NCI-H748 (cell line): Measurements from ENCODE around the gene SYT14.
"Not testable (repeated sequence)": the region's sequence is repeated elsewhere in the genome, so short reads cannot be mapped to it uniquely, and the experiment has no call there.

Experiments used
- DNase-seq: peaks from one replicate; lab custom pipeline; 2025; ENCODE audit not compliant: unreplicated experiment; lab: John Stamatoyannopoulos, UW

Gene SYT14

DNA sequence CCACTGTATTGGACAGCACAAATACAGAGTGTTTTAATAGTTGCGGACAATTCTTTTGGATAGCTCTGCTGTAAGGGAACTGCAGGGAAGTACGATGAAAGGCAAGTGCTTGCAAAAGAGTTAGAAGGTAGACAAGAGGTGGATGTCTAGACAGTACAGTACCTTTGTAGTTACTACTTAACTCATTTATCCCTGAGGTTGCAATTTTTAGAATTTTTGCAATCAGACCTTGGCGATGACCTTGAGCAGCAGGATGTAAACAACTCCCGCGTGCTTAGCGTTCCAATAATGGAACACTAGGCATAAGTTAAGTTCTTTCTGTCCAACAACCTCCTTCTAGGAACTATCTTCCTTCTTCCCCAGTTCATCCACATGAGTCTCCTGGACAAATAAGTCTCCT is 1.9 kb upstream of the SYT14 start:
- no peak for DNase-seq

DNA sequence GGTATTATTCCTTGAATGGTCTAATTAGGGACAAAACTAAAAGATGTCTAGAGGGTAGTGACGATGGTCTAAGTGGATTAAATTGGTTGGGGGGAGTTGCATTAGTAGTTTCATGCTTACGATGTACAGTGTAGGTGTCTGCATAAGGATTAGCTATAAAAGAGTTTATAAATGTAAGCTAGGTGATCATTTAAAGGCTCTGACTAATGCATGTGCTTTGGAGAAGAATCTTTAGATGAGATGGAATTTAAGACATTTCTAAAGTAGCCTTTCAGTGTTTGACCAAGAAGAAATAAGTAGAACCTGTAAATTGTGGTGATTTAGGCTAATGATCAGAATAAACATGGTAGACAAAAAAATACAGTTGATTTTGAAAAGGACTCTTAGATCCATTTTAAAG is 7.4 kb downstream of the SYT14 start:
- DNase-seq: no peak

DNA sequence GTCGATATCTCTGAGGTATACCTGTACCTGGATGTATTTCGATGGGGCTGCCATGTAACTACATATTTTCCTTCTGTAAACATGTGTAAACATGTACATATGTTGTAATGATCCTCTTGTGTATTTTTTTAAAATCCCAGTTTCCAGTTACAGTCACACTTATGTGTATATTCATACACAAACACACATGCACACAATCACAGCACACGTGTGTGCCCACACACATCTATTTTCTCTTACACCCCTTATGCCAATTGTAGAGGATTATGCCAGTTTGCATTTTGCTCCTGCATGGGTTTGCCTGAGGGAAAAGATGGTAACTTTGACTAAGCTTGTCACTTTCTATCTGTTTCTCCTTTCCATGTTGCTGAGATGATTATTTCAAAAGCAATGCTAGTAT is 10.1 kb downstream of the SYT14 start:
- no peak for DNase-seq

DNA sequence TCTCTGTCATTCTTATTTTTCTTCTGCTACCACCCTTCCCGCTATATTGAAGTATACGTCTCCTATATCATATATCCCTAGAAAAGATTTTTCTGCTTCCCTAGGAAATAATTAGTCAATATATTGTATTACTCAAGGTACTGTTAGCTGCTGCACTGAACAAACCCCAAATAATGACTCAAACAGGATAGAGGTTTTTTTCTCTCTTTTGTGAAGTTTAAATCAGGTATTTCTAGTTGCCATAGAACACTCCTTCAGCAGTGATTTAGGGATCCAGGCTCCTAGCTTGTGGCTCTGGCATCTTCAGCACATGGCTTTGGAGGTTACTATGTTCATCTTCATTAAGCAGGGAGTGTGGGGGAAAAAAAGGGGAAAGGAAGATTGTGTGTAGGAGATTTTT is 18.1 kb downstream of the SYT14 start:
- no peak for DNase-seq

DNA sequence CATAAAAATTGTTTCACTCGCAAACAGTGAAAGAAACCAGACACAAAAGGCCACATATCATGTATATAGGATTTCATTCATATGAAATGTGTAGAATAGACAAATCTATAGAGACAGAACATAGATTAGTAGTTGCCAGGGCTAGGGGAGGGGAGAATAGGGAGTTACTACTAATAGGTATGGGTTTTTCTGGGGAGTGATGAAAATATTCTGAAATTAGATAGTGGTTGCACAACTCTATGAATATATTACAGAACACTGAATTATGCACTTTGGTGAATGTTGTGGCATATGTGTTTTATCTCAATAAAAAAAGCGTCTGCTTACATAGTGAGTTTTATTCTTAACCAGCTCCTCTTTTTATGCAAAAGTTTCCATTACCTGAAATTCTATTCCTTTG is 21.6 kb downstream of the SYT14 start:
- DNase-seq: no peak

DNA sequence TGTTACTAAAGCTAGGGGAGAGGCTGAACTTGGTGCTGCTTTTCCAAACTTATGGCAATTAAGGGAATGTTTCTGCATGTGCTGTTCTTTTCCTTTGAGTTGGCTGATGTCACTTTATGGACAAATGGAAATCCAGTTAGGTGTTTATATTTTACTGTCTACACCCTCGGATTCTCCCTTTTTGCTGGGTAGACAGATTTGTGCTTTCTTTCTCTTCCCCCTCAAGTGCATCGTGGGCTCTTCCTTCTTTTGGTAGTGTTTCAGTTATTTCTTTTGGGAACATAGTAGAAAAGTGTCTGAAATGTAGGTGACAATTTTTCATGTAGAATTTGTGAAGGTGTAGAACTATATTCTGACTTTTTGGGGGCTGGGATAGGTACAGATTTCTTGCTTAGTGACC is 22.9 kb downstream of the SYT14 start:
- no peak for DNase-seq

DNA sequence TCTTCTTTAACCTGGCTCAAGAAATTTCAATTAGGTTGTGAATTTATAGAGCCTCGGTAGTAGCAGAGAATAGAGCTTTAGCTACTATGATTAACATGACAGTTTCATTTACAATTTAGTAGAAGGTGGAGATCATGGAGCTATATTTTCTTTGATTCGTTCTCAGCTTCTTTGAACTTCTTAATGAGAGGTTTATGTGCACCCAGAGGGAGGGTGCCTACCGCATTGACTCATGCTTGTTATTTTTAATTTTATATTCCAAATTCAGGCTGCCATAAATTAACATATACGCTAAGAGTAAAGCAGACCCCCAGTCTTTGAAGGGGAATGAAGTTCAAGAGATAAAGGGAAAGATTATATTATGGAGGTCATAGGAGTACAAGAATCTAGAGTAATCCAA is 24.4 kb downstream of the SYT14 start:
- DNase-seq: no peak

DNA sequence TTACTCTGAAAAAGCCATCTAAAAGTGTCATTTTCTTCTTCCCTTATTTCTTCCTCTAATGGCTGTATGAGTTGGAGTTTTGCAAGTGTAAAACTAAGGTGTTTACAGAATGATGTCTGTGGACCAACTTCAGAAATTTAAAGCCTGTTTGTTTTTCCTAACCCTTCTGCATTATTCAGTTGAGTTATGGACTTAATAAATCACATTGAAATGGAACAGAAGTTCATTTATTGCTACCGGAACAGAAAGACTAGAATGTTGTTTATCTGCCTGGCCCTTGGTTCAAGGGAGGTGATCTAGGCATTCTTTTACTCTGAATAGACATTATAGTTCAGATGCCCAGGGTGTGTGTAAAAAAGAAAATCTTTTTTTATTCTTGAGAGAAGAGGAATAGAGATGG is 24.8 kb downstream of the SYT14 start:
- no peak for DNase-seq

DNA sequence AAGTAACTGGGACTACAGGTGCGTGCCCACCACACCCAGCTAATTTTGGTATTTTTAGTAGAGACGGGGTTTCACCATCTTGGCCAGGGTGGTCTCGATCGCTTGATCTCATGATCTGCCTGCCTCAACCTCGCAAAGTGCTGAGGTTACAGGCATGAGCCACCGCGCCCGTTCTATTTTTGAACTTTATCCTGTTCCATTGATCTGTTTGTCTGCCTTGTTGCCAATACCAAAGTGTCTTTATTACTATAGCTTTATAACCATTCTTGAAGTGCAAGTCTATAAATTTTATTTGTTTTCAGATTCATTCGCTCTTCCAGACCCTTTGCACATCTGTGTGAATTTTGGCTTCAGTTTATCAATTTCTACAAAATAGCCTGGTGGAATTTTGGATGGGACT is 28.0 kb downstream of the SYT14 start:
- DNase-seq: no peak

DNA sequence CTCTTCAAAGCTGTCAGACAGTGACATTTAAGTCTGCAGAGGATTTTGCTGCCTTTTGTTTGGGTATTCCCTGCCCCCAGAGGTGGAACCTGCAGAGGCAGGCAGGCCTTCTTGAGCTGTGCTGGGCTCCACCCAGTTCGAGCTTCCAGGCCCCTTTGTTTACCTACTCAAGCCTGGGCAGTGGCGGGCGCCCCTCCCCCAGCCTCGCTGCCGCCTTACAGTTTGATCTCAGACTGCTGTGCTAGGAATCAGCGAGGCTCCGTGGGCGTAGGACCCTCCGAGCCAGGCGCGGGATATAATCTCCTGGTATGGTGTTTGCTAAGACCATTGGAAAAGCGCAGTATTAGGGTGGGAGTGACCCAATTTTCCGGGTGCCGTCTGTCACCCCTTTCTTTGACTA is 40.7 kb downstream of the SYT14 start:
- not testable (repeated sequence) for DNase-seq

DNA sequence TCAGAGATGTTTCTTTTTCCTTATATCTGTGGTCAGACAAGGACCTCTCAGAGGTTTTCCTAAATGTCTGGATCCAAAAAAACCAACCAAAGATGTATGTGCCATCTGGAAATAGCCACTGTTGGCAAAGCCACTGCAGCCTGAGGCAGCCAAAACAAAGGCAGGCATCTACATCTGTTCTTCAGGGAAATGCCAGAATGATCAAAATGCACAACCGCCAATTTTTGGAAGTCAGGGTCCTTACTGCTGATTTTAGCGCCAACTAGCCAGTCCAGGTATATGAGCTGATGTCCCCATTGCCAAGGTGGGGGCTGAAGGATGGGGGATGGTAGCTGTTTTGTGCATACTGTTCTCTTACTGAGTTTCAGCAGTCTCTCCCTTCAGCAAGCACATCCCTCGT is 45.9 kb downstream of the SYT14 start:
- no peak for DNase-seq

DNA sequence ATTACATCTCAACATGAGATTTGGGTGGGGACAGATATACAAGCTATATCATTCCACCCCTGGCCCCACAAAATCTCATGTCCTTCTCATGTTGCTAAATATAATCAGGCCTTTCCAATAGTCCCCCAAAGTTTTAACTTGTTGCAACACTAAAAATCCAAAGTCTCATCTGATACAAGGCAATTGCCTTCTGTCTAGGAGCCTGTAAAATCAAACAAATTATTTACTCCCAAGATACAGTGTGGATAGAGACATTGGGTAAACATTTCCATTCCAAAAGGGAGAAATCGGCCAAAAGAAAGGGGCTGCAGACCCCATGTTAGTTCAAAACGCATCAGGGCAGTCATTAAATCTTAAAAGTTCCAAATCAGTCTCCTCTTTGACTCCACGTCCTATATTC is 47.0 kb downstream of the SYT14 start:
- DNase-seq: no peak

DNA sequence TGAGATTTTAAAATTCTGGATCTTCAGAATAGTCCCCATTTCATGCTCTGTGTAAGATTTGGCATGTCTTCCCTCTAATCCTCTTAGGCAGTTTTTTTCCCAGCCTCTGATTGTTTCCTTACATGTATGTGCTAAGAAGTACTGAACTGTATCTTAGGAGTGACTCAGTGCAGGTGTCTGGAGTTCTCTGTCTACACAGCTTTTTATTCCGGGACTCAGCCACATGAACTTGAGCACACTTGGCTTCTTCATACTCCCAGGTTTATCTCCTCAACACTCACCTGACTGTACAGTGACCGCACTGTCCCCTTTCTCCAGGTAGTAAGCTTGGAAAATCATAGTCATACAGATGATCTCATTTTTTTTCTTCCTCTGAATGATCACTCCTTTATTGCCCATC is 50.7 kb downstream of the SYT14 start:
- DNase-seq: no peak

DNA sequence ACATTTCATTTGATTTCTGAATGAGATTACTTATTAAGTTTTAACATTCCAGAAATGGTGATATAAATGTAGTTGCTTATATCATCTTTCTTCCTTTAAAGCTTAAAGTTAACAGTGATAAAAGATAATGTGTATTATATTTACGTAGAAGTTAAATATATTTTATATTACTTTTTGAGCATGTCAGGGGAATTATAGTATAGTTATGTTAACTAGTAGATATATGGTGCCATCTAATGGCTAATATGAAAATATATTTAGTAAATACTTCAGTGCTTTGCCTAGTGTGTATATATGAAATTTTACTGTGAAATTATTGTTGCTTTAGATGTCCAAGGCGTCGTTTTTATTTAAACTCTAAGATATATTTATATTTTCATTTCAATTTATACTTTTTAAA is 51.5 kb downstream of the SYT14 start:
- peak; percentile 4 for DNase-seq

DNA sequence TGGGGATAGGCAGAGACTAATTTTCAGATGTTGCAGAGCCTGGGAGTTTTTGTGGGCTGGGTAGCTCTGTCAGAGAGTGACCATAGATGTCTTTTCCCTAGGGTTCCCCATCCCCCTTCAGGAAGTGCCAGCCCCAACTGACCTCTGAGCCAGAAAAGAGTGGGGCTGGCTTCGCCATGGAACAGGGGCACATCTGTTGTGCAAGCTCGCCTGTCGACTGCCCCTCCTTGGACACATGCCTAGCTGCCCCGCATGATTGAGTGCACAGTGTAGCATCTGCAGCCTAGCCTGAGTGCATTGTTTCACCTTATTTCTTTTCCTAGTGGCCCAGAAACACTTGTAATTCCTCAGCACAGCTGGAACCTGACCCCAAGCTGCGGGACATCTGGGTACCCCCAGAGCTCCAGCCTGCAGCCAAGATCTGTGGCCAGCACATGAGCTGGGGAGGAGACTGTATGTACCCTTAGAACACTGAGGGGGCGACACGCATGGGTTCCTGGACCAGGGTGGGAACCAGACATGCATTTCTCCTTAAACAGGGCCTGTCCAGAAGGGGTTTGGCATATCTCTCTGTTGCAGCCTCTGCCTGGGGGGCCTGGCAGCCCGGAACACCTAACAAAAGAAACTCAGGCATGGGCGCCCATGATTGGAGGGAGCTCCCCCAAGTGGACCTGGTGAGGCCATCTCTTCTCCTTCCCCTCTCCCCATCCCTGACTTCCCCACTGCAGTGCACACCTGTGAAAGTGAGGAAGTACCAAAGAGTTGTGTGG is 55.2 kb downstream of the SYT14 start:
- no peak for DNase-seq

DNA sequence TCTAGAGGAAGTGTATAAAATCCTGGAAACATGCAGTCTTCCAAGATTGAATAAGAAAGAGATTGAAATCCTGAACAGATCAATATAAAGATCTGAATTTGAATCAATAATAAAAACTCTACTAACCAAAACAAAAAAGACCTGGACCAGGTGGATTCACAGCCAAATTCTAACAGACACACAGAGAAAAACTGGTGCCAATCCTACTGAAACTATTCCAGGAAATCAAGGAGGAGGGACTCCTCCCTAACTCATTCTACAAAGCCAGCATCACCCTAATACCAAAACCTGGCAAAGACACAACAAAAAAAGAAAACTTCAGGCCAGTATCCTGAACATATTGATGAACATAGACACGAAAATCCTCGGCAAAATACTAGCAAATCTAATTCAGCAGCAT is 58.3 kb downstream of the SYT14 start:
- DNase-seq: no peak

DNA sequence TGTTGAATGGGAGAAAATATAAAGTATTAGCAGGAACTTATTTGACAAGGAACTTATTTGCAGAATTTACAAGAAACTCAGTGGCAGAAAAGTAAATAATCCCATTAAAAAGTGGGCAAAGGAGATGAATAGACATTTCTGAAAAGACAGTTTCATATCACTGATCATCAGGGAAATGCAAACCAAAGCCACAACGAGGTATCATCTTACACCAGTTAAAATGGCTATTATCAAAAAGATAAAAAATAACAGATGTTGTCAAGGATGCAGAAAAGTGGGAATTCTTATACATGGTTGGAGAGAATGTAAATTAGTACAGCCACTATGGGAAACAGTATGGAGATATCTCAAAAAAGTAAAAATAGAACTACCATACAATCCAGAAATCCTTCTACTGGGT is 61.0 kb downstream of the SYT14 start:
- no peak for DNase-seq

DNA sequence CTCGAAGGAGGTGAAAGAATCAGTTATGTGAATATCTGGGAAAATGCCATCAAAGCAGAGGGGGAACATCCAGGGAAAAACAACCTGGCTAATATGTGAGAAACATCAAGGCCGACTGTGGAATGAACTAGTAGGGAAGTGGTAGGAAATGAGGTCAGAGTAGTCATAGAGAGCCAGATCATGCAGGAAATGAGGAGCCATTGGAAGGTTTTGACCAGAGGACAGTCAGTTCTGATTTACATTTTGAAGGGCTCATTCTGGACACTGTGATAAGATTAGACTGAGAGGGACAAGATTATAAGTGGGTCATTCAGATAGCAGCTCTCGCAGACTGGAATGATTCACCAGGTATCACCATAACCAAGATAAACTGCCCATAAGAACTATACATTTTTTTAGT is 63.7 kb downstream of the SYT14 start:
- DNase-seq: no peak

DNA sequence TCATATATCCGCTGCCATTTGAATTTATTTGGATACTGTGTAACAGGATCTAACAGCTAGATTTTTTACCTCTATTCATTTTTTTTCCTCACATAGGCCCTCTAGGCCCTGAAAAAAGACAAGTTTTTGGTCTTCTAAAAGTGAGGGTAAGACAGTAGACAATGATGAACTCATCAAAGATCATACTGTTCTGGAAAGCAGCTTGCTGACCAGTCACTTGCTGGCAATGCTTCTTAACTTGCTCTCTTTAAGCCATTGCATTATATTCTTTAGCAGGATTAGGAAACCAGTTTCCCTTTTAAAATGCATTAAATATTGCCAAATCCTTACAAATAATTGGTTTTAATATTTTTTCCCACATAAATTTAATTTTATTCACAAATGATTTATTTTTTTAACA is 65.5 kb downstream of the SYT14 start:
- no peak for DNase-seq

DNA sequence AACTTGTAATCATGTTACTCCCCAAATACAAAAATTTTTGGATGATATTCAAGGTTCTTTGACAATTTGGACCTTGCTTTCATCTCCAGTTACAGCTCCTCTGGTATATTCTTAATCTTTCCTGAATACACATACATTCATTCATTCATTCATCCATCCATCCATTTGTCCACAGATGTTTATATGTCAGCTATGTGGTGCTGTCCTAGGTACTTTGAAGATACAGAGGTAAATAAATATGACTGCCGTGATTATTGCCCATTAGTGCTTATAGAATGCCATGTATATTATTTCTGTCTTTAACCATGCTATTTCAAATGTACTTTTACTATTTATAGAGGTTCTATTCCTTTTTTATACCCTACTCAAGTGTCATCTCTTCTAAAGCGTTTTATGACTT is 72.1 kb downstream of the SYT14 start:
- DNase-seq: no peak

DNA sequence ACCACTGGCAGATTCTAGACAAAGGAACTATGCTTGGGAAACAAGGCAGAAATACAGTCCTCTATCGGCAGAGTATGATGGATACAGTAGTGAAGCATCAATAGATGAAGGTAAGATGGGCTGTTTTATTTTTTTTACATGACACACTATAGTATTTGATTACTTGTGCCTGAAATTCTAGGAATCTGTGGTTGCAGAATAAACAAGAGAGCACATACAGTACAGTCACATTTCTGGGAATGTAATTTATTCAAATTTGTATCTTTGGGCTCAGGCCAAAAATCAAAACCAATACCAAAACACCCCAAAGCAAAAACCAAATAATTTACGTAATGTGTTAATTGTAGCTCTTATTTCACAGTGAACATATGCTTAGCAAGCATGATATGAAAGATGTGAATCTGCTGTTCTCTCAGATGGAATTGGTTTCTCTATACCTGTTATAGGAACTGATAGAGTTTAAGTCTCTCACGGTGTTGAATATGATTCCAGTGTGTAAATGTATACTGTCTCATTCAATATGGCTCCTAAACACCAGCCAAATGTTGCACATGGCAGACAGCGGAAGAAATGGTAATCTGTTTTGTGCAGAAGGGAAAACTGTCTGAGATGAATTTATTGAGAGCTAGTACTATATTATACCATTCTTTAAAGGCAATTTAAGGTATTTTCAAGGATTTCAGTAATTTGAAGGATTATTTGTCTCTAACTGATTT is 83.3 kb downstream of the SYT14 start:
- no peak for DNase-seq

DNA sequence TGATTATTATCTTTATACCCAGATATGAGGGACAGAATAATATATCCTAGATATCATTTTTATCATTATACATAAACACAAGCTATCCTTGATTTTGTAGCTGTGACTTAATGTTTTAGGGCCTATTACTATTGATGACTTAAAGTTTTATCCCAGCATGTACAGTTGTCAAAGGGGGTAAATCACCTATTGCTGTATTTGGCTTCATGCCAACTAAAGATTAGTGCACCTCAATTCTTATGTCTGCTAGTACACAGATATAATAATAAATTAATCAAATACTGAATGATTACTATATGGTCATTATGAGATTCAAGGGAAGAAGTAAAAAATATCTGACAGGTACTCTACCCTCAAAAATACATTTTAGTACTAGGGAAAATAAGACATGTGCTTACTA is 84.0 kb downstream of the SYT14 start:
- DNase-seq: no peak

DNA sequence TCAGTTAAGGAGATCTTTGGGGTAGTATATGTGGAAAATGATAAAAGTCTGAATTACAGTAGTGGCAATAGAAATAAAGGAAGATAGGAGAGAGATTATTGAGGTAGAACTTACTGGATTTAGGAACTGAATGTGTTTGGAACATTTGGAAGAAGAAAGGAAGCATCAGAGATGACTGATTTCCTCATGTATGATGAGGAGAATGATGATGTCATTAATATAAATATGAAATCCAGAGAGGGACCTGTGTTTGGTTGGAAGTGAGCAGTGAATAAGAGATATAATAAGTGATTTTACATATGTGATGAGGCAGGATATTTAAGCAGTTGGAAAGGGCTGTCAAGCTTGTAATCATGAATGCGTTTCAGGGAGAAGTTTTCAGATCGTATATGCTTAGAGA is 86.3 kb downstream of the SYT14 start:
- DNase-seq: no peak
